K562 (cell line): ENCODE measurements around the gene ASB18. TPM values are rescaled to one million over a fixed set of nuclear protein-coding genes. Genes with fewer than 3 reads are reported as not detected.

Experiments used
- ATAC-seq: fragments of 200-7000 bp; cut with Tn5 transposase; 3 replicates; pipeline ENCODE4 v1.9.1; 2020; ENCODE audit warnings: moderate library complexity
- BruUV-seq: library from RNA; stranded (reverse); fragments of 400-500 nt; replicated peaks from 2 replicates; lab custom pipeline; 2021; lab: Mats Ljungman, UMichigan
- CTCF ChIA-PET: fragments of 300-600 bp; formaldehyde crosslinking; extraction: SDS; loops from one replicate; lab custom pipeline; 2021; ENCODE audit warnings: low intra/inter-chr PET ratio; lab: Yijun Ruan, JAX
- POLR2A ChIA-PET: fragments of 300-600, 350-650 bp; sonication (Branson Sonifier 250); formaldehyde crosslinking; extraction: SDS; loops from one replicate; lab custom pipeline; 2021; ENCODE audit warnings: antibody characterized with exemption, inconsistent platforms; lab: Yijun Ruan, JAX
- DNase-seq, 4 experiments: peaks; one replicate each; pipeline versions ENCODE4 v3.0.0 to v3.0.0-alpha.2; 2011 to 2018; ENCODE audit warnings: low spot score in 3 of 4, mixed read lengths in 3 of 4; ENCODE audit errors: extremely low read depth in 1 of 4
- FAIRE-seq: peaks from 2 replicates; lab custom pipeline; 2011; peaks lifted over from hg19 to GRCh38; lab: Jason Lieb, UNC
- H2AFZ ChIP-seq: 2 replicates; pipeline ENCODE4 v1.6.0; 2011; ENCODE audit warnings: low read depth, low read length, control low read depth, inconsistent platforms
- H3K27ac ChIP-seq: fragments of 200-600 bp; 3 replicates; pipeline ENCODE4 v1.8.0; 2011; ENCODE audit warnings: low read depth, mild to moderate bottlenecking, control low read depth, inconsistent platforms, low read length, moderate library complexity, mixed read lengths; ENCODE audit errors: extremely low read depth
- H3K27me3 ChIP-seq, 2 experiments: fragments of 300-600 bp in 1 of 2; 2 replicates in 1 of 2; 3 replicates in 1 of 2; pipeline versions ENCODE4 v1.6.0 to v1.8.0; 2011; ENCODE audit warnings: inconsistent platforms in 2 of 2, low read length in 2 of 2, mild to moderate bottlenecking in 1 of 2, mixed read lengths in 1 of 2, moderate library complexity in 1 of 2; ENCODE audit not compliant: control insufficient read depth in 2 of 2, insufficient read depth in 2 of 2
- H3K36me3 ChIP-seq: fragments of 300-600 bp; 3 replicates; pipeline ENCODE4 v1.8.0; 2011; ENCODE audit warnings: mild to moderate bottlenecking, low read length, inconsistent platforms; ENCODE audit not compliant: control insufficient read depth, insufficient read depth
- H3K4me1 ChIP-seq, 2 experiments: fragments of 200-600 bp in 1 of 2; replicated peaks in 1 of 2; 2 replicates in 1 of 2; 3 replicates in 1 of 2; pipeline versions ENCODE4 v1.5.1 to v1.8.0; 2011; ENCODE audit warnings: inconsistent platforms in 2 of 2, low read length in 2 of 2, mild to moderate bottlenecking in 1 of 2, mixed read lengths in 1 of 2, moderate library complexity in 1 of 2; ENCODE audit not compliant: control insufficient read depth in 2 of 2, insufficient read depth in 2 of 2
- H3K4me2 ChIP-seq: 2 replicates; pipeline ENCODE4 v1.6.1; 2011; ENCODE audit warnings: low read length, control low read depth, inconsistent platforms, mixed read lengths; ENCODE audit not compliant: insufficient read depth
- H3K4me3 ChIP-seq: fragments of 200-600 bp; sonication (generic), shearing (Covaris generic); 2 replicates; pipeline ENCODE4 v1.5.1; 2016; ENCODE audit warnings: control low read depth, inconsistent platforms
- H3K79me2 ChIP-seq: fragments of 200-600 bp; 3 replicates; pipeline ENCODE4 v1.8.0; 2011; ENCODE audit warnings: low read length, inconsistent platforms; ENCODE audit not compliant: control insufficient read depth, insufficient read depth
- H3K9ac ChIP-seq, 2 experiments: 2 replicates each; pipeline versions ENCODE4 v1.6.0 to v1.6.1; 2011; ENCODE audit warnings: low read depth in 2 of 2, low read length in 2 of 2, control low read depth in 1 of 2, inconsistent platforms in 1 of 2, mild to moderate bottlenecking in 1 of 2, mixed read lengths in 1 of 2; ENCODE audit not compliant: insufficient read depth in 1 of 2
- H3K9me1 ChIP-seq: one replicate; pipeline ENCODE4 v1.6.0; 2011; ENCODE audit warnings: inconsistent platforms, mild to moderate bottlenecking, low read length, moderate library complexity; ENCODE audit not compliant: control insufficient read depth, insufficient read depth
- H3K9me3 ChIP-seq: replicated peaks from 2 replicates; pipeline ENCODE4 v1.5.1; 2011; ENCODE audit warnings: low read depth, low read length, inconsistent platforms; ENCODE audit not compliant: control insufficient read depth, insufficient read depth
- H4K20me1 ChIP-seq: replicated peaks from 2 replicates; pipeline ENCODE4 v1.6.1; 2011; ENCODE audit warnings: low read length, inconsistent platforms, mixed read lengths; ENCODE audit not compliant: control insufficient read depth, insufficient read depth
- ARHGAP35 ChIP-seq: fragments of 450-650 bp; IDR thresholded peaks from 2 replicates; pipeline ENCODE4 v1.6.1; 2018; ENCODE audit not compliant: partially characterized antibody
- ATF7 ChIP-seq: fragments of 450-650 bp; IDR thresholded peaks from 2 replicates; pipeline ENCODE4 v1.7.1; 2014; ENCODE audit warnings: mild to moderate bottlenecking, moderate library complexity
- BMI1 ChIP-seq: fragments of 150-350 bp; IDR thresholded peaks from 2 replicates; pipeline ENCODE4 v1.6.1; 2014; ENCODE audit warnings: low read length
- GTF2F1 ChIP-seq: IDR thresholded peaks from 2 replicates; pipeline ENCODE4 v1.6.1; 2011; ENCODE audit warnings: low read depth, low read length, improper control_type of control experiment
- HLTF ChIP-seq: fragments of 450-650 bp; IDR thresholded peaks from 2 replicates; pipeline ENCODE4 v1.6.1; 2016
- KLF1 ChIP-seq: fragments of 450-650 bp; IDR thresholded peaks from 2 replicates; pipeline ENCODE4 v1.6.1; 2016; ENCODE audit warnings: missing genetic modification characterization, missing compliant biosample characterization
- LCOR ChIP-seq: sonication (generic); formaldehyde crosslinking; IDR thresholded peaks from 2 replicates; pipeline ENCODE4 v1.8.0; 2022; ENCODE audit warnings: mild to moderate bottlenecking, missing genetic modification reagents
- MYBL2 ChIP-seq, 2 experiments: fragments of 450-650 bp in 1 of 2; sonication (generic) in 1 of 2; formaldehyde crosslinking in 1 of 2; IDR thresholded peaks; 2 replicates each; pipeline versions ENCODE4 v1.6.1 to v1.8.1; 2017 to 2022; ENCODE audit warnings: borderline replicate concordance in 1 of 2, inconsistent platforms in 1 of 2, low read depth in 1 of 2, mild to moderate bottlenecking in 1 of 2, missing genetic modification reagents in 1 of 2, moderate library complexity in 1 of 2
- TEAD1 ChIP-seq, 2 experiments: fragments of 450-650 bp in 1 of 2; sonication (generic) in 1 of 2; formaldehyde crosslinking; IDR thresholded peaks; 2 replicates each; pipeline versions ENCODE4 v1.4.0 to v1.8.0; 2020 to 2022; ENCODE audit warnings: mild to moderate bottlenecking in 2 of 2, missing genetic modification reagents in 1 of 2
- ZNF274 ChIP-seq: IDR thresholded peaks from 2 replicates; pipeline ENCODE4 v1.6.1; 2011; ENCODE audit warnings: low read depth, mild to moderate bottlenecking, low read length, moderate library complexity, borderline replicate concordance
- WGBS: fragments of 100-300 bp; shearing (Covaris generic); methylation state at CpG from one replicate; pipeline ENCODE4 v1.1.6; 2016; ENCODE audit warnings: low coverage, mixed read lengths; ENCODE audit not compliant: insufficient coverage; ENCODE audit errors: missing lambda C conversion rate; 5-methylcytosine and 5-hydroxymethylcytosine counted together
- in situ Hi-C: fragments of 300-500 bp; cut with MboI; formaldehyde crosslinking; loops from 4 replicates; pipeline ENCODE4 v1.15.0; 2018; ENCODE audit warnings: inconsistent platforms, mixed read lengths
- intact Hi-C: fragments of 100-400 bp; cut with micrococcal nuclease; formaldehyde crosslinking; loops from 2 replicates; pipeline ENCODE4 v1.14.2; 2022
- polyA plus RNA-seq, 8 experiments: library from polyadenylated mRNA; depleted of rRNA in 4 of 8; stranded (reverse) in 5 of 8; unstranded in 3 of 8; fragments of >200 nt; fragmentation: Nextera tagmentation in 2 of 8; fragmentation: Illumina TruSeq in 1 of 8; extraction: Ambion mirVana in 2 of 8; extraction: Trizol in 1 of 8; gene quantifications; 2 replicates each; pipeline versions ENCODE4 v1.2.1 to v1.2.3, GENCODE V29; 2011 to 2014; ENCODE audit warnings: inconsistent platforms in 1 of 8, missing spikeins in 1 of 8
- total RNA-seq, 7 experiments: library from RNA; depleted of rRNA in 6 of 7; stranded (reverse); fragments of >200 nt in 6 of 7; fragmentation: Illumina TruSeq in 2 of 7; extraction: Trizol in 2 of 7; gene quantifications; 2 replicates each; pipeline versions ENCODE4 v1.2.1 to v1.2.3, GENCODE V29; 2011 to 2021; ENCODE audit warnings: low replicate concordance in 1 of 7

The ASB18 gene
- total and polyA plus RNA-seq, 9 of the 15 experiments (the other 6 are each of a cell fraction or from before 2014, with no cell fraction given) = not detected

- H3K36me3 ChIP-seq = no peaks in the 10 kb centered on the region
- H3K9me1 ChIP-seq = no peaks in the 10 kb centered on the region
- H3K4me1 ChIP-seq = no peaks in the 10 kb centered on the region
- no peak overlapping the region for H2AFZ ChIP-seq
- H3K79me2 ChIP-seq = no peaks in the 10 kb centered on the region
- CTCF ChIA-PET = no interaction called here
- BruUV-seq = no TSS peak
- TF ChIP-seq HLTF (no peak), ATF7 (no peak), KLF1 (tag) (no peak), TEAD1 (CRISPR knock-in tag; IDR thresholded peaks at IDR 0.05) (no peak), MYBL2 (IDR thresholded peaks at IDR 0.05; ENCODE audit: low read depth) (no peak), MYBL2 (CRISPR knock-in tag; IDR thresholded peaks at IDR 0.05; ENCODE audit: borderline replicate concordance) (no peak), ZNF274 (no peak), GTF2F1 (no peak), LCOR (CRISPR knock-in tag) (no peak), ARHGAP35 (no peak), BMI1 (no peak)
- H3K4me2 ChIP-seq = no peak overlapping the region
- no peaks in the 10 kb centered on the region for H4K20me1 ChIP-seq
- H3K9me3 ChIP-seq = no peaks in the 10 kb centered on the region
- in situ Hi-C loops (no loop called here), intact Hi-C loops (no loop called here)
- H3K27me3 ChIP-seq = peaks cover 0 to 20% of the 10 kb centered on the region in 2 experiments; a peak in 2 of 5 replicates
- FAIRE-seq (no peak), DNase-seq (no peak), ATAC-seq (no peak)
- 0% methylated on average over 5 of the region's 9 CpGs for WGBS
- no peak overlapping the region for H3K9ac ChIP-seq
- POLR2A ChIA-PET = no interaction called here
- no peak overlapping the region for H3K4me3 ChIP-seq
- H3K27ac ChIP-seq = no peak overlapping the region
These were observed 26.7 kb upstream of the ASB18 start for GRCh38 chr2:236290742-236291425.
